DLD1 (cell line): Measurements from ENCODE around the gene FBXW7.

Experiments used
- in situ Hi-C: cut with HindIII; loops from 2 replicates; pipeline ENCODE4 v1.10.0; 2017; ENCODE audit warnings: low sequenced_read_pairs

The FBXW7 gene

DNA sequence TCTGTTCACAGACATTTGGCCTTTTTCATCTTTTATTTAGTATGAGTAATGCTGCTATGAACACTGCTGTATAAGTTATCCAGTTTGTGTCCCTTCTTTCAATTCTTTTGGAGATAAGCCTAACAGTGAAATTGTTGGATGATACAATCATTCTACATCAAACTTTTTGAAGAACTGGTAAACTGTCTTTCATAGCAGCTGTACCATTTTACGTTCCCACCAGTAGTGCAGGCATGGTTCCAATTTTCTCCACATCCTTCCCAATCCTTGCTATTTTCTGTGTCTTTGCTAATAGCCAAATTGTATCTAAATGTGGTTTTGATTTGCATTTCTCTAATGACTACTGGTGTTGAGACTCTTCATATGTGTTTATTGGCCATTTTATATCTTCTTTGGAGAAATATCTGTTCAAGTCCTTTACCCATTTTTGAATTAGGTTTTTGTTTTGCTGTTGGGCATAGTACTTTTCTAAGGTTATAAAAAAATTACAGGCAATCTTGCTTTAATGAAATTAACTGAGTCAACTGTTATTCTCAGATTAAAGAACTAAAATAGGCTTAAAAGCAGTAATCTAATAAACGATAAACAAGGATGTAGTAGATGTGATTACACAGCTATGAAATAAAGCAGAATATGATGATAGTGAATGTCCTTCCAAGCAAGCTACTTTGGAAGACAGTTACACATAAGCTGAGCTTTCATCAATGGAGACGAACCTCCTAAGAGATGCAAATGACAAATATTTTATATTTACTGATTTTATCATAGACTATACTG is 57.2 kb downstream of the FBXW7 start:
- in situ Hi-C loops = no loop called here

DNA sequence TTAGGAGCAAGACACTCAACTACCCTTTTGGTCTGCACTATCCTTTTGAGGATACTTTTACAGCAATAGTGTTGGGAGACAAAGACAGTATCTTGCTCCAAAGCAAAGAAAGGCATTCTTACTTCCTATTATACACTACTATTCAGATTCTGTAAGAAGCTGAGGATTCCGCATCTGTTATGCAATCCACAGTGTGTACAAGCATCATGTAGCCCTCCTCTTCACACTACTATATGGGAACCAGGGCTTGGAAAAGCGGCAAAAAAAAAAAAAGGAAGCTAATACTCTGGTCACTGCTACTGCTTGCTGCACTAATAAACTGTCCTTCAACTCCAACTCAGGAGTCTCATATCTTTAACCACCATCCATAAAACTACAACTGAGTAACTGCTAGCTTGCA is 59.1 kb downstream of the FBXW7 start:
- in situ Hi-C loops = no loop called here

DNA sequence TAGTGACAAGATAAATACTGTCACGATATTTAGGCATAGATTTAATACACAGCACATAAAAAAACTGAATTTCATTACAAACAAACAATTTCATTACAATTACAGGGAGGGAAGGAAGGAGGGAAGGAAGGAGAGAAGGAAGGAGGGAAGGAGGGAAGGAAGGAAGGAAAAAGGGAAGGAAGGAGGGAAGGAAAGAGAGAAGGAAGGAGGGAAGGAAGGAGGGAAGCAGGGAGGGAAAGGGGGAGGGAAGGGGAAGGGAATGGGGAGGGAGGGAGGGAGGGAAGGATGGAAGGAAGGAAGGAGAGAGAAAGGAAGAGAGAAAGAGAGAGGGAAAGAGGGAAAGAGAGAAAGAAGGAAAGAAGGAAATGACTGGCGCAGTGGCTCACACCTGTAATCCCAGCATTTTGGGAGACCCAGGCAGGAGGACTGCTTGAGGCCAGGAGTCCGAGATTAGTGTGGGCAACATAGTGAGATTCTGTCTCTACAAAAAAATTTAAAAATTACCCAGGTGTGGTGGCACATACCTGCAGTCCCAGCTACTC is 64.6 kb downstream of the FBXW7 start:
- in situ Hi-C loops = no loop called here

GRCh38 chr4:152468408-152468807 is 67.5 kb downstream of the FBXW7 start:
- in situ Hi-C loops = no loop called here

GRCh38 chr4:152467101-152467500 is 68.8 kb downstream of the FBXW7 start:
- in situ Hi-C loops = no loop called here

- in situ Hi-C loops = no loop called here
Measured at GRCh38 chr4:152464030-152464823, 71.7 kb downstream of the FBXW7 start.

GRCh38 chr4:152463562-152463961 is 72.3 kb downstream of the FBXW7 start:
- in situ Hi-C loops = no loop called here

GRCh38 chr4:152462695-152463094 is 73.2 kb downstream of the FBXW7 start:
- in situ Hi-C loops = no loop called here

- in situ Hi-C loops = no loop called here
Measured at GRCh38 chr4:152462047-152462446, 73.8 kb downstream of the FBXW7 start.

DNA sequence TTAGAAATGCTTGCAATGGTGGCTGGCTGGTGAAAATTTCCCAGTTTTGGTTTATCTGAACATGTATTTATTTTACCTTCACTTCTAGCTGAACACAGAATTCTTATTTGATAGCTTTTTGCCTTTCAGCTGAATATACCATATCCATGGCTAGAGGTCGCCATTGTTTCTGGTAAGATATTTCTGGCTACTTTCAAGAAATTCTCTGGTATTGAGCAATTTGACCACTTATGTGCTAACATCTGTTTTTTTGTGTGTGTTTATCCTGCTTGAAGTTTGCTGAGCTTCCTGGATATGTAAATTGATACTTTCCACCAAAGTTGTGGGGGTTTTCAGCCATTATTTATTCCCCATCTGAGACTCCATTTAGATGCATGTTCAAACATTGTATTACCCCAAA is 75.4 kb downstream of the FBXW7 start:
- in situ Hi-C loops = no loop called here

- in situ Hi-C loops = no loop called here
Measured at GRCh38 chr4:152459326-152459725, 76.6 kb downstream of the FBXW7 start.

- in situ Hi-C loops = no loop called here
Measured at GRCh38 chr4:152458801-152459302, 77.0 kb downstream of the FBXW7 start.

DNA sequence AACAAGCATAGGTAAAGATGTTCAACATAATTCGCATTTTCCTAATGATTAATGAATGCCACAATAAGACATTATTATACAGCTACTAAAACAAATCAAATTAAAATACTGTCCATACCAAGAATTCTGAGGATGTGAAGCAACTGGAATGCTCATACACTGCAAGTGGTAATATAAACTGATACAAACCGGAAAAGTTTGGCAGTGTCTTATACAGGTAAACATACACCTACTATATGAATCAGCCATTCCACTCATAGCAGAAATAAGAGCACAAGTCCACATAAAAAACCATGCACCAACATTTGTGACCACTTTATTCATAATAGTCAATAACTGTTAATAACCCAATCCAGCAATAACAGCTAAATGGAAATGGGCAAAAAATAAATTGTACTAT is 79.3 kb downstream of the FBXW7 start:
- in situ Hi-C loops = no loop called here

DNA sequence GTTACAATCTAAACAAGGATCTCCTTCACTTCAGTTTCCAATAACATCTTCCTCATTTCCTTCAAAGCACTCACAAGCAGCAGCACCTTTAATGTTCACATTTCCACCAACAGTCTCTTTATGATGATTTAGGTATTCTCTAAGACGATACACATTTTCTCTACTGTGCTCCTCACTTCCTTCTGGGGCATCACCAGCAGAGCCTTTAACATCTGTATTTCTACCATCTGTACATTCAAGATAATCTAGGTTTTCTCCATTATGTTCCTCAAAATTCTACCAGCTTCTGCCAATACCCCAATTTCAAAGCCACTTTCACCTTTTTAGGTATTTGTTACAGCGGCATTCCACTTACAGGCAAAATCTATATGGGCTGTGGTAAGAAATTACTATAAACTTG is 80.6 kb downstream of the FBXW7 start:
- in situ Hi-C loops = no loop called here

- in situ Hi-C loops = no loop called here
Measured at GRCh38 chr4:152454398-152455011, 81.4 kb downstream of the FBXW7 start.

- in situ Hi-C loops = no loop called here
Measured at GRCh38 chr4:152451496-152451895, 84.4 kb downstream of the FBXW7 start.

- in situ Hi-C loops = no loop called here
Measured at GRCh38 chr4:152448854-152449253, 87.0 kb downstream of the FBXW7 start.

- in situ Hi-C loops = no loop called here
Measured at GRCh38 chr4:152448038-152448707, 87.7 kb downstream of the FBXW7 start.

DNA sequence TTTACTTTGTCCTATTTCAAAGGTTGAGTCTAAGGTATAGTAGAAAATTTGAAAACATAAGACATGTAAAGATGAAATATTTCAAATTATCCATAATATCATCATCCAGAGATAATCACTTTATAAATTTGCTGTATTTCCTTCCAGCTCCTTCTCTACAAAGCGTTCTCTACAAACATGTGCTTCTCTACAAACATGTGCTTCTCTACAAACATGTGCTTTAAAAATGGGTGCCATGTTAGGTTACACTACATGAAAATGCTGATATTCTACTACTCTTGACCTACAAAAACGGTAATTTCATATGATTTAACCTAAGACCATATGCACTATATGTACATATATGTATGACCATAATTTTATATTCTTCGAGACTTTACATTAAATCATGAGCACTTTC is 92.0 kb downstream of the FBXW7 start:
- in situ Hi-C loops = no loop called here

- in situ Hi-C loops = no loop called here
Measured at GRCh38 chr4:152437561-152437960, 98.3 kb downstream of the FBXW7 start.

GRCh38 chr4:152436384-152436783 is 99.5 kb downstream of the FBXW7 start:
- in situ Hi-C loops = no loop called here
